Left colon (tissue), 2 donors: ENCODE measurements around the gene ARF3. TPM values are rescaled to one million over a fixed set of nuclear protein-coding genes. Genes with fewer than 3 reads are reported as not detected.

Source experiments
- ATAC-seq: fragments of 200-7000 bp; cut with Tn5 transposase; one replicate; pipeline ENCODE4 v1.9.1; 2020; ENCODE audit warnings: mild to moderate bottlenecking, moderate library complexity
- DNase-seq, 2 donors: peaks; one replicate each; pipeline ENCODE4 v3.0.0-alpha.2; 2020
- intact Hi-C, 2 donors: fragments of 100-400 bp; cut with DNase I in 1 of 2; cut with micrococcal nuclease in 1 of 2; formaldehyde crosslinking; loops; one replicate each; pipeline versions ENCODE4 v1.11.2 to v1.14.0; 2022; cut with DNase I, micrococcal nuclease
- long read RNA-seq: library from polyadenylated mRNA; unstranded; transcript quantifications from one replicate; pipeline ENCODE4 v2.0.0, GENCODE V29; 2021
- total RNA-seq, 2 donors: library from RNA; stranded (reverse); fragmentation: NEBNext Ultra II Directional; extraction: Animal tissue kit (Norgen Biotek cat#: 25700); gene quantifications; one replicate each; pipeline ENCODE4 v1.2.1, GENCODE V29; 2021
- donor health status: DM: no; HTN: no; CAD: no.
- donor health status: DM: yes; HTN: yes; CAD: no.

The ARF3 gene
- total RNA-seq = 100 to 1,000 TPM; 271 to 304 TPM
- long read RNA-seq, full-length matches to known transcripts = 22 of 79 reads
- long read RNA-seq, partial matches to known transcripts = 5 of 79 reads
- long read RNA-seq, other reads (novel, unspliced or antisense) = 52 of 79 reads

- DNase-seq = peak; percentile 96 to 97
- intact Hi-C loops = no loop called here
- peak; percentile 85 for ATAC-seq
Observed at GRCh38 chr12:48957141-48958048, at the start of gene ARF3. TSS of gene ARF3 (minus strand) at chr12:48957487. CDS start at chr12:48941095, 16,392 bp downstream.

- intact Hi-C loops = no loop called here
- no peak for ATAC-seq
- no peak for DNase-seq
Observed at GRCh38 chr12:49000346-49000745, 43.1 kb upstream of the ARF3 start.

- peak; percentile 37 for ATAC-seq
Observed at GRCh38 chr12:48999371-49000131, 42.3 kb upstream of the ARF3 start, which contains the start of gene DDN. TSS of gene DDN (minus strand) at chr12:48999375. CDS start at chr12:48999287, 88 bp downstream.

GRCh38 chr12:48998497-48999353, 41.4 kb upstream of the ARF3 start:
- peak; percentile 51 for ATAC-seq
- peak; percentile 47 to 59 for DNase-seq

More at GRCh38 chr12:48999371-49000131, 42.3 kb upstream of the ARF3 start, which contains the start of gene DDN:
- DNase-seq = peak in 1 of 2 donors; percentile 54
- intact Hi-C loops = loop anchor here in 1 of 2 donors (5.0 kb wide), 1 partner anchor 147 kb away; the partner anchor contains the start of gene DDX23

DNA sequence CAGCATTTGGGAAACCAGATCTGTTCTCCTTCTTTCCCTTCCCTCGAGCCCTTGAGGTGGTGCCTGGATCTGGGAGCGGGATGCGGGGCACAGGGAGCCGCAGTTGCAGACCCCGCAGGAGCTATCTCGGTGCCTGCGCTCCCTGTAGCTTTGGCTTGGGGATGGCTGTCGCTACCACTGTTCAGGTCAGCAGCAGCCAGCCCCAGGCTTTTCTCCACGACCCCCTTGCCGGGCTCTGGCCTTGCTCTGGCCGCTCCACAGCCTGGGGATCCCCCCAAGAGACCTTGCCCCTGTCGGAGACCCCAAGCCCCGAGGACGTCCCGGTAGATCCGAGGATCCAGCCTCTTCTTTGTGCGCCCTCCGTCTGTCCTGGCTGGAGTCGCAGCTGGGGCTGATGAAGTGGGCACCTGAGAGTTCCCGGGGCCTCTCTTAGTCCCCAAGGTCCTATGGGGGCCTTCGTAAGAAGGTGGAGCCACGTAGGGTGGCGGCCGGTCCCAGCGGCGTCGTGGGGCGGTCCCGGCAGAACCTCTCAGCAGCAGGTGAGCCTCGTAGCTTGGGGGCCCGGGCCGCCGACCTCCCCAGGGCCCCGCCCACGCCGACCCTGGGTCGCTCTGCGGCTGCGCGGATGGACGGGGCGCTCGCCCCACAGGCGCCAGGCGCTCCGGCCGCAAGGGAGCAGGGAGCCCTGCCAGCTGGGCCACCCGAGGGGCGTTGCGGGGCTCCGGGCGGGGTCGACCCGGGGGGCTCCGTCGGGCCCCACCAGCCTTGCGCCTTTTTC, 40.6 kb upstream of the ARF3 start:
- intact Hi-C loops = loop anchor here in 1 of 2 donors (5.0 kb wide), 1 partner anchor 146 kb away; the partner anchor contains the start of gene DDX23
- ATAC-seq (peak; percentile 12), DNase-seq (peak in 1 of 2 donors; percentile 45)

More at GRCh38 chr12:48998497-48999353, 41.4 kb upstream of the ARF3 start:
- intact Hi-C loops = loop anchor here in 1 of 2 donors (5.0 kb wide), 1 partner anchor 146 kb away; the partner anchor contains the start of gene DDX23

GRCh38 chr12:48996794-48997718, 39.8 kb upstream of the ARF3 start:
- peak; percentile 68 to 88 for DNase-seq
- ATAC-seq = peak; percentile 68

GRCh38 chr12:48995086-48995879, 38.0 kb upstream of the ARF3 start:
- ATAC-seq = peak; percentile 73
- DNase-seq = peak; percentile 70 to 88
- intact Hi-C loops = loop anchor here in 1 of 2 donors (5.0 kb wide), 1 partner anchor 143 kb away; the partner anchor contains the start of gene DDX23

More at GRCh38 chr12:48996794-48997718, 39.8 kb upstream of the ARF3 start:
- intact Hi-C loops = loop anchor here in 1 of 2 donors (5.0 kb wide), 1 partner anchor 145 kb away; the partner anchor contains the start of gene DDX23

DNA sequence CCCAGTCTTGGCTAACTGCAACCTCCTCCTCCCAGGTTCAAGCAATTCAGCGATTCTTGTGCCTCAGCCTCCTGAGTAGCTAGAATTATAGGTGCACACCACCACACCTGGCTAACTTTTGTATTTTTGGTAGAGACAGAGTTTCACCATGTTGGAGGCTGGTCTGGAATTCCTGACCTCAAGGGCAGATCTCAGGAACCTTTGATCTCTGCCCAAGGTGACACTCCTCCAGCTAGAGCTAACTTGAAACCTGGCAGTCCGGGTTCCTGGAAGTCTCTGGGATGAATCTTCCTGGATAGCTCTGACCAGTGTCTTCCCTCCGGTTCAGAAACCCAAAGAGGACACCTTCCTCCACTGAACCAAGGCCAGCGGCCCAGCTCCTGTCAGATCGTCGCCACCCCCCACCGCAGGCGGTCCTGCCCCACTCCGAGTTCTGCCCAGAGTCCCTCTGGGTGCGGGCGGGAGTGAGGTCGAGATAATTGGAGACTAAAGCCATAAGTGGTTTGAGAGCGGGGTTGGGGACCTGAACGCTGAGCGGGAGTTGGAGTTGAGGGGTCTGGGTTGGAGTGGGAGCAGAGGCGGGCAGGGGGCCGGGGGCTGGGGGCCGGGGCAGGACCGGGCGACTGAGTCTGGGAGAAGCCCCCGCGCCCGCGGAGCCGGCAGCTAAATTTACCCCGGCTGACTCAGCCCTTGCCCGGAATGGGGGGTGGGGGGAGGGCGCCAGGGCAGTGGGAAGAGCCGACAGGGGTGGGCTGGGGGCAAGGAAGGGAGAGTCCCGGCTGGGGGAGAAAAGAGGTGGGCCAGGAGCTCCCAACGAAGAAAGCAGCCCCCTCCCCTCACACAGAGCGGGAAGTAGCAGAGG, 37.2 kb upstream of the ARF3 start:
- no peak for DNase-seq
- intact Hi-C loops = loop anchor here in 1 of 2 donors (5.0 kb wide), 1 partner anchor 142 kb away; the partner anchor contains the start of gene DDX23
- no peak for ATAC-seq

DNA sequence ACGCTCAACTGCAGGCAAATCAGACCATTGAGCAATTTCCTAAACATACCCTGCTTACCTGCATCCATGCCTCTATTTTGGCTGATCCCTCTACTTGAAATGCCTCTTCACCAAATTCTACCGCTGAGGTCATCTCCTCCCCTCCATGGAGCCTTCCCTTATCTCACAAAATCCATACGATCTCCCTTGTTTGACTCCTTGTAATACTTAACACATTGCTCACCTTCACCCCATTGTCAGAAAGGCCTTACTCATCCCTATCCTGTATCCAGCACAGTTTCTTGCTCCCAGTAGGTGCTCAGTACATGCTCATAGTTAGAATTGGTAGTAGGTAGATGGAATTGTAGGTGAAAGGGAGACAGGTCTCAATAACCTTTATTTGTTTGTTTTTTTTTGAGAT, 36.5 kb upstream of the ARF3 start:
- intact Hi-C loops = no loop called here
- ATAC-seq (no peak), DNase-seq (no peak)

DNA sequence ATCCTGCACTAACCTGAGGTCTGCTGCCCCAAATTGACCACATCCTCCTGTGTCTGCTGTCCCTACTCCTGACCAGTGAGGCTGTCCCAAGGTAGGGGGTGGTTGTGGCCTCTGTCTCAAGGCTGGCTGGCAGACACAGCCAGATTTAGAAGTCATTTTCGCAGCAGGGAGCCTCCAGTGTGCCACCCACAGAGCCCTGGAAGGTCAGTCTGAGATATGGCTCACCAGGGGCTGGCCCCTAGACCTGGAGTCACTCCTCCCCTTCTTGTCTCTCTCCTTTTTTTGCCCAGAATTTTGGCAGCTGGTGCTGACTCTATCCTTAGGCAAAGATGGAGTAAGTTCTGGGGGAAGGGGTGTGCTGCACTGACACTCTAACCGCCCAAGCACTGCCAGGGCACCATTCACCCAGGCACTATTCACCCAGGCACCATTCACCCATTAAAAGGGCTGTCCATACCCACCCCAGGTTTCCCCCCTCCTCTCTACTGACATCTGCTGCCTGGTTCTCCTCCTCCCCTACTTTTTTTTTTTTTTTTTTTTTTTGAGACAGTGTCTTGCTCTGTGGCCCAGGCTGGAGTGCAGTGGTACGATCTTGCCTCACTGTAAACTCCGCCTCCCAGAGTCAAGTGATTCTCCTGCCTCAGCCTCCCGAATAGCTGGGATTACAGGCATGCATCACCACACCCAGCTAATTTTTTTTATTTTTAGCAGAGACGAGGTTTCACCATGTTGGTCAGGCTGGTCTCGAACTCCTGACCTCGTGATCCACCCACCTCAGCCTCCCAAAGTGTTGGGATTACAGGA, 34.2 kb upstream of the ARF3 start:
- intact Hi-C loops = no loop called here
- no peak for ATAC-seq
- no peak for DNase-seq

GRCh38 chr12:48990552-48990951, 33.3 kb upstream of the ARF3 start:
- no peak for DNase-seq
- intact Hi-C loops = no loop called here
- ATAC-seq = no peak

GRCh38 chr12:48988030-48988649, 30.9 kb upstream of the ARF3 start:
- DNase-seq (peak in 1 of 2 donors; percentile 86), ATAC-seq (peak; percentile 59)
- intact Hi-C loops = no loop called here

- intact Hi-C loops = no loop called here
- ATAC-seq (no peak), DNase-seq (no peak)
Observed at GRCh38 chr12:48986720-48987291, 29.5 kb upstream of the ARF3 start.
